Muscle layer of duodenum (tissue), 2 donors: Measurements from ENCODE around the gene EPHA2.

Experiments
- H3K27ac ChIP-seq: one replicate; pipeline ENCODE4 v1.7.0; 2013; ENCODE audit warnings: mild to moderate bottlenecking, low read length
- H3K27me3 ChIP-seq: one replicate; pipeline ENCODE4 v1.7.0; 2013; ENCODE audit warnings: low read depth, mild to moderate bottlenecking, control low read depth, low read length
- H3K36me3 ChIP-seq, 2 donors: one replicate each; pipeline ENCODE4 v1.7.0; 2013; ENCODE audit warnings: low read length in 2 of 2, control low read depth in 1 of 2, mild to moderate bottlenecking in 1 of 2; ENCODE audit not compliant: insufficient read depth in 2 of 2, control insufficient read depth in 1 of 2
- H3K4me1 ChIP-seq, 2 donors: one replicate each; pipeline ENCODE4 v1.7.0; 2013; ENCODE audit warnings: low read length in 2 of 2, mild to moderate bottlenecking in 2 of 2, control low read depth in 1 of 2, moderate library complexity in 1 of 2; ENCODE audit not compliant: insufficient read depth in 2 of 2, control insufficient read depth in 1 of 2
- H3K4me3 ChIP-seq, 2 donors: one replicate each; pipeline ENCODE4 v1.7.0; 2013; ENCODE audit warnings: low read length in 2 of 2, low read depth in 1 of 2, mild to moderate bottlenecking in 1 of 2
- H3K9me3 ChIP-seq, 2 donors: one replicate each; pipeline ENCODE4 v1.7.0; 2013; ENCODE audit warnings: low read length in 2 of 2, control low read depth in 1 of 2, mild to moderate bottlenecking in 1 of 2; ENCODE audit not compliant: control insufficient read depth in 1 of 2
- donor health status: healthy.

The EPHA2 gene

GRCh38 chr1:16183179-16183578, 27.3 kb upstream of the EPHA2 start:
- no peak overlapping the region for H3K4me3 ChIP-seq
- H3K36me3 ChIP-seq = no peaks in the 10 kb centered on the region
- H3K27me3 ChIP-seq = no peaks in the 10 kb centered on the region
- H3K9me3 ChIP-seq = no peaks in the 10 kb centered on the region
- H3K4me1 ChIP-seq = peaks cover 15 to 26% of the 10 kb centered on the region in 2 donors
- H3K27ac ChIP-seq = no peak overlapping the region

- peaks cover 15 to 28% of the 10 kb centered on the region in 2 donors for H3K4me1 ChIP-seq
- peak overlapping the region in 1 of 2 donors; percentile 24 for H3K4me3 ChIP-seq
- no peaks in the 10 kb centered on the region for H3K27me3 ChIP-seq
- no peaks in the 10 kb centered on the region for H3K9me3 ChIP-seq
- H3K36me3 ChIP-seq = no peaks in the 10 kb centered on the region
- peak overlapping the region; percentile 77 for H3K27ac ChIP-seq
Measured at GRCh38 chr1:16181887-16182719, 26.2 kb upstream of the EPHA2 start.

- H3K27me3 ChIP-seq = no peaks in the 10 kb centered on the region
- no peak overlapping the region for H3K27ac ChIP-seq
- peaks cover 23 to 45% of the 10 kb centered on the region in 2 donors for H3K4me1 ChIP-seq
- H3K36me3 ChIP-seq = no peaks in the 10 kb centered on the region
- H3K9me3 ChIP-seq = no peaks in the 10 kb centered on the region
- no peak overlapping the region for H3K4me3 ChIP-seq
Measured at GRCh38 chr1:16180291-16180824, 24.5 kb upstream of the EPHA2 start.

- H3K27ac ChIP-seq = no peak overlapping the region
- no peaks in the 10 kb centered on the region for H3K27me3 ChIP-seq
- no peaks in the 10 kb centered on the region for H3K36me3 ChIP-seq
- H3K9me3 ChIP-seq = no peaks in the 10 kb centered on the region
- no peak overlapping the region for H3K4me3 ChIP-seq
- peaks cover 32 to 60% of the 10 kb centered on the region in 2 donors for H3K4me1 ChIP-seq
Measured at GRCh38 chr1:16178596-16179497, 23.0 kb upstream of the EPHA2 start.

- Histone ChIP-seq H3K9me3 (no peaks in the 10 kb centered on the region), H3K27ac (no peak overlapping the region), H3K27me3 (no peaks in the 10 kb centered on the region), H3K4me3 (no peak overlapping the region), H3K4me1 (peaks cover 31 to 65% of the 10 kb centered on the region in 2 donors), H3K36me3 (no peaks in the 10 kb centered on the region)
Measured at GRCh38 chr1:16177306-16177705, 21.4 kb upstream of the EPHA2 start.

- Histone ChIP-seq H3K9me3 (no peaks in the 10 kb centered on the region), H3K27ac (peak overlapping the region; percentile 40), H3K36me3 (no peaks in the 10 kb centered on the region), H3K4me1 (peaks cover 24 to 59% of the 10 kb centered on the region in 2 donors), H3K4me3 (peak overlapping the region in 1 of 2 donors; percentile 24), H3K27me3 (no peaks in the 10 kb centered on the region)
Measured at GRCh38 chr1:16176653-16177052, 20.8 kb upstream of the EPHA2 start.

- peak overlapping the region in 1 of 2 donors; percentile 24 for H3K4me3 ChIP-seq
- peak overlapping the region; percentile 40 for H3K27ac ChIP-seq
- H3K36me3 ChIP-seq = no peaks in the 10 kb centered on the region
- no peaks in the 10 kb centered on the region for H3K27me3 ChIP-seq
- H3K4me1 ChIP-seq = peaks cover 23 to 51% of the 10 kb centered on the region in 2 donors
- no peaks in the 10 kb centered on the region for H3K9me3 ChIP-seq
Measured at GRCh38 chr1:16175610-16176553, 20.0 kb upstream of the EPHA2 start.

GRCh38 chr1:16174886-16175598, 19.2 kb upstream of the EPHA2 start:
- H3K9me3 ChIP-seq = no peaks in the 10 kb centered on the region
- H3K4me1 ChIP-seq = peaks cover 23 to 49% of the 10 kb centered on the region in 2 donors
- no peaks in the 10 kb centered on the region for H3K36me3 ChIP-seq

GRCh38 chr1:16174261-16174868, 18.5 kb upstream of the EPHA2 start:
- Histone ChIP-seq H3K27ac (no peak overlapping the region), H3K36me3 (no peaks in the 10 kb centered on the region), H3K4me1 (peaks cover 23 to 49% of the 10 kb centered on the region in 2 donors), H3K9me3 (no peaks in the 10 kb centered on the region), H3K27me3 (no peaks in the 10 kb centered on the region), H3K4me3 (no peak overlapping the region)

More at GRCh38 chr1:16174886-16175598, 19.2 kb upstream of the EPHA2 start:
- Histone ChIP-seq H3K27me3 (no peaks in the 10 kb centered on the region), H3K4me3 (no peak overlapping the region), H3K27ac (no peak overlapping the region)
